Gastroesophageal sphincter (tissue), 3 donors: Measurements from ENCODE around the gene PUS7.

Source experiments
- EP300 ChIP-seq: sonication (generic); formaldehyde crosslinking; IDR thresholded peaks from one replicate; pipeline ENCODE4 v1.6.1; 2017; ENCODE audit warnings: antibody characterized with exemption, mild to moderate bottlenecking
- POLR2AphosphoS5 ChIP-seq: sonication (generic); formaldehyde crosslinking; IDR thresholded peaks from one replicate; pipeline ENCODE4 v1.6.1; 2017; ENCODE audit warnings: antibody characterized with exemption
- TF ChIP-seq, protein P1 (sequence below), 4 experiments: fragments of 200-600 bp in 2 of 4; fragments of 450-650 bp in 2 of 4; sonication (generic) in 1 of 4; IDR thresholded peaks; one replicate each; pipeline ENCODE4 v1.5.1; 2017 to 2019; ENCODE audit warnings: antibody characterized with exemption in 4 of 4, mild to moderate bottlenecking in 2 of 4, moderate library complexity in 2 of 4

DNA sequence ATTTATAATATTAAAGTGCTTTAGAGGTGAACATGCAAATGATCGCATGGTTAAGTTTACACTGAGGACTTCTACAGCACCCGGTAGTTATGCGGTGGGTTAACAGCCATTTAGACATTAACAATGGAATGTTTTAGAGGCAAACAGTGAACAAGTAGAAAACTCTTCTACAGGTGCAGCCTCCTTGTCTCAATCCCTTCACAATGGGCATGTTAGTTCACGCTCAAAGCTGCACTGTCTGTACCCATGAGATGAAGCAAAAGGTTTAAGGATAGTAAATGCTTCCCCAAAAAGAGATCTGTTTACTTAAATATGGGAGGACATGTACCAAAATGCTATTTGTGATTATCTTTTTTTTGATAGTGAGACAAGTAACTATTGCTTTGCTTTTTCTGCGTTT, 25.1 kb downstream of the PUS7 start:
- TF ChIP-seq POLR2AphosphoS5 (no peak), EP300 (no peak)
- TF ChIP-seq, protein P1, sequence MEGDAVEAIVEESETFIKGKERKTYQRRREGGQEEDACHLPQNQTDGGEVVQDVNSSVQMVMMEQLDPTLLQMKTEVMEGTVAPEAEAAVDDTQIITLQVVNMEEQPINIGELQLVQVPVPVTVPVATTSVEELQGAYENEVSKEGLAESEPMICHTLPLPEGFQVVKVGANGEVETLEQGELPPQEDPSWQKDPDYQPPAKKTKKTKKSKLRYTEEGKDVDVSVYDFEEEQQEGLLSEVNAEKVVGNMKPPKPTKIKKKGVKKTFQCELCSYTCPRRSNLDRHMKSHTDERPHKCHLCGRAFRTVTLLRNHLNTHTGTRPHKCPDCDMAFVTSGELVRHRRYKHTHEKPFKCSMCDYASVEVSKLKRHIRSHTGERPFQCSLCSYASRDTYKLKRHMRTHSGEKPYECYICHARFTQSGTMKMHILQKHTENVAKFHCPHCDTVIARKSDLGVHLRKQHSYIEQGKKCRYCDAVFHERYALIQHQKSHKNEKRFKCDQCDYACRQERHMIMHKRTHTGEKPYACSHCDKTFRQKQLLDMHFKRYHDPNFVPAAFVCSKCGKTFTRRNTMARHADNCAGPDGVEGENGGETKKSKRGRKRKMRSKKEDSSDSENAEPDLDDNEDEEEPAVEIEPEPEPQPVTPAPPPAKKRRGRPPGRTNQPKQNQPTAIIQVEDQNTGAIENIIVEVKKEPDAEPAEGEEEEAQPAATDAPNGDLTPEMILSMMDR (IDR thresholded peaks at IDR 0.05), result no peak
